WTC11 (cell line): ENCODE results near the gene BCL11B. TPM values are rescaled to one million over a fixed set of nuclear protein-coding genes. Genes with fewer than 3 reads are reported as not detected.

Experiments
- ATAC-seq: fragments of 200-7000 bp; cut with Tn5 transposase; 2 replicates; pipeline ENCODE4 v1.10.0; 2021; ENCODE audit warnings: mild to moderate bottlenecking, moderate library complexity
- CTCF ChIA-PET: fragments of 300-600 bp; sonication (Branson Sonifier 250); formaldehyde crosslinking; loops from one replicate; lab custom pipeline; 2021; ENCODE audit warnings: antibody characterized with exemption; lab: Charles Lee
- POLR2A ChIA-PET: fragments of 350-600 bp; sonication (Branson Sonifier 250); formaldehyde crosslinking; loops from one replicate; lab custom pipeline; 2021; ENCODE audit warnings: antibody characterized with exemption; lab: Charles Lee
- DNase-seq: peaks from one replicate; pipeline ENCODE4 v3.0.0; 2021; ENCODE audit warnings: low spot score
- H3K27ac Mint-ChIP-seq: 2 replicates; pipeline ENCODE4 v1.8.0; 2021; ENCODE audit warnings: mixed read lengths
- H3K27me3 Mint-ChIP-seq: 2 replicates; pipeline ENCODE4 v1.8.0; 2021; ENCODE audit warnings: low read depth, mild to moderate bottlenecking, moderate library complexity, mixed read lengths
- H3K36me3 Mint-ChIP-seq: 2 replicates; pipeline ENCODE4 v1.8.0; 2021; ENCODE audit warnings: mixed read lengths
- H3K4me1 Mint-ChIP-seq: 2 replicates; pipeline ENCODE4 v1.8.0; 2022; ENCODE audit warnings: mixed read lengths
- H3K4me3 Mint-ChIP-seq: 2 replicates; pipeline ENCODE4 v1.8.0; 2021; ENCODE audit warnings: mild to moderate bottlenecking, moderate library complexity, mixed read lengths
- H3K9me3 Mint-ChIP-seq: 2 replicates; pipeline ENCODE4 v1.8.0; 2021; ENCODE audit warnings: mixed read lengths
- NFATC4 ChIP-seq: fragments of 250-450 bp; sonication (Bioruptor Pico); IDR thresholded peaks from 2 replicates; pipeline ENCODE4 v1.9.0; 2021; ENCODE audit warnings: mild to moderate bottlenecking
- NR1H2 ChIP-seq: sonication (generic); formaldehyde crosslinking; IDR thresholded peaks from 2 replicates; pipeline ENCODE4 v1.9.0; 2021; ENCODE audit warnings: mild to moderate bottlenecking, moderate library complexity, missing genetic modification reagents
- RELA ChIP-seq: sonication (generic); formaldehyde crosslinking; IDR thresholded peaks from 2 replicates; pipeline ENCODE4 v1.8.1; 2022; ENCODE audit warnings: missing genetic modification reagents, mild to moderate bottlenecking, borderline replicate concordance
- SMAD3 ChIP-seq: sonication (generic); formaldehyde crosslinking; IDR thresholded peaks from 2 replicates; pipeline ENCODE4 v1.8.0; 2022; ENCODE audit warnings: missing genetic modification reagents, mild to moderate bottlenecking, borderline replicate concordance
- TEAD1 ChIP-seq: sonication (generic); formaldehyde crosslinking; IDR thresholded peaks from 2 replicates; pipeline ENCODE4 v1.8.0; 2022; ENCODE audit warnings: mild to moderate bottlenecking, missing genetic modification reagents
- ZNF138 ChIP-seq: sonication (generic); formaldehyde crosslinking; conservative IDR thresholded peaks from 2 replicates; pipeline ENCODE4 v1.8.1; 2022; ENCODE audit warnings: mild to moderate bottlenecking, moderate library complexity, missing genetic modification reagents
- ZNF232 ChIP-seq: sonication (generic); formaldehyde crosslinking; IDR thresholded peaks from 2 replicates; pipeline ENCODE4 v1.8.0; 2022; ENCODE audit warnings: mild to moderate bottlenecking, missing genetic modification reagents
- ZNF263 ChIP-seq: sonication (generic); formaldehyde crosslinking; IDR thresholded peaks from 2 replicates; pipeline ENCODE4 v1.8.1; 2022; ENCODE audit warnings: low read depth, mild to moderate bottlenecking, moderate library complexity, missing genetic modification reagents
- ZNF671 ChIP-seq: fragments of 250-450 bp; sonication (Bioruptor Pico); IDR thresholded peaks from 2 replicates; pipeline ENCODE4 v1.8.0; 2021; ENCODE audit warnings: mild to moderate bottlenecking
- total RNA-seq: library from RNA; stranded (reverse); gene quantifications from 3 replicates; pipeline ENCODE4 v1.2.3, GENCODE V29; 2021
- TF ChIP-seq, protein P1 (sequence below): sonication (generic); formaldehyde crosslinking; IDR thresholded peaks from 2 replicates; pipeline ENCODE4 v1.8.0; 2023; ENCODE audit warnings: mild to moderate bottlenecking, missing genetic modification reagents
- TF ChIP-seq, protein P2 (sequence below): sonication (generic); formaldehyde crosslinking; IDR thresholded peaks from 2 replicates; pipeline ENCODE4 v1.8.0; 2022; ENCODE audit warnings: mild to moderate bottlenecking, missing genetic modification reagents
- TF ChIP-seq, protein P3 (sequence below): sonication (generic); formaldehyde crosslinking; IDR thresholded peaks from 2 replicates; pipeline ENCODE4 v1.8.1; 2022; ENCODE audit warnings: mild to moderate bottlenecking, moderate library complexity, missing genetic modification reagents
- TF ChIP-seq, protein P4 (sequence below): sonication (generic); formaldehyde crosslinking; IDR thresholded peaks from 2 replicates; pipeline ENCODE4 v1.8.1; 2023; ENCODE audit warnings: mild to moderate bottlenecking, missing genetic modification reagents
- TF ChIP-seq, protein P5 (sequence below): fragments of 200-600 bp; IDR thresholded peaks from 2 replicates; pipeline ENCODE4 v1.8.0; 2022; ENCODE audit warnings: antibody characterized with exemption
- TF ChIP-seq, protein P6 (sequence below): sonication (generic); formaldehyde crosslinking; conservative IDR thresholded peaks from 2 replicates; pipeline ENCODE4 v1.8.1; 2022; ENCODE audit warnings: mild to moderate bottlenecking, missing genetic modification reagents
- TF ChIP-seq, protein P7 (sequence below): sonication (generic); formaldehyde crosslinking; IDR thresholded peaks from 2 replicates; pipeline ENCODE4 v1.8.1; 2023; ENCODE audit warnings: mild to moderate bottlenecking, missing genetic modification reagents, borderline replicate concordance
- TF ChIP-seq, protein P8 (sequence below): sonication (generic); formaldehyde crosslinking; IDR thresholded peaks from 2 replicates; pipeline ENCODE4 v1.8.1; 2022; ENCODE audit warnings: low read depth, missing genetic modification reagents, borderline replicate concordance
- TF ChIP-seq, protein P9 (sequence below): sonication (generic); formaldehyde crosslinking; IDR thresholded peaks from 2 replicates; pipeline ENCODE4 v1.8.0; 2023; ENCODE audit warnings: missing genetic modification reagents
- TF ChIP-seq, protein P10 (sequence below): sonication (generic); formaldehyde crosslinking; IDR thresholded peaks from 2 replicates; pipeline ENCODE4 v1.8.0; 2022; ENCODE audit warnings: mild to moderate bottlenecking, missing genetic modification reagents

BCL11B gene
- total RNA-seq, 1 experiment from 2014 or later: 9.1 TPM

DNA sequence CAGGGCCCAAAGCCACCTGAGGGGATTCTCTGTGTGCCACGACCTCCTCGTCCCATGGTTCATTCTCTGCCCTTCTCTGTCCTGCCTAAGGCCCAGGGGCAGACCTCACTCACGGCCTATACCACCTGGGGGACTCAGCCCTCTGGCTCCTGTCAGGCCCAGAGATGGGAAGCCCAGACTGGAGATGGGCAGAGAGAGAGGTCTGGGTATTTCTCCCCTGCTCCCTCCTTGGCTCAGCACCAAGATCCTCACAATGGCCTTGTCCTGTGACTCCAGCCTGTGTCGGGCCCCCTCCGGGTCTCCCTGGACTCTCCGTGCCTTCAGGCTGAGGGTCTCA lies 46.9 kb upstream of the BCL11B start:
- peak overlapping the region; percentile 23; the same call in 1 of the 2 replicates for H3K27ac Mint-ChIP-seq
- no peak for ATAC-seq

More for the DNA sequence above, 46.9 kb upstream of the BCL11B start:
- Mint-ChIP-seq H3K9me3 (no peaks in the 10 kb centered on the region), H3K4me3 (no peak overlapping the region), H3K36me3 (no peaks in the 10 kb centered on the region), H3K27me3 (no peaks in the 10 kb centered on the region)
- POLR2A ChIA-PET: no interaction called here
- TF ChIP-seq, protein P1, sequence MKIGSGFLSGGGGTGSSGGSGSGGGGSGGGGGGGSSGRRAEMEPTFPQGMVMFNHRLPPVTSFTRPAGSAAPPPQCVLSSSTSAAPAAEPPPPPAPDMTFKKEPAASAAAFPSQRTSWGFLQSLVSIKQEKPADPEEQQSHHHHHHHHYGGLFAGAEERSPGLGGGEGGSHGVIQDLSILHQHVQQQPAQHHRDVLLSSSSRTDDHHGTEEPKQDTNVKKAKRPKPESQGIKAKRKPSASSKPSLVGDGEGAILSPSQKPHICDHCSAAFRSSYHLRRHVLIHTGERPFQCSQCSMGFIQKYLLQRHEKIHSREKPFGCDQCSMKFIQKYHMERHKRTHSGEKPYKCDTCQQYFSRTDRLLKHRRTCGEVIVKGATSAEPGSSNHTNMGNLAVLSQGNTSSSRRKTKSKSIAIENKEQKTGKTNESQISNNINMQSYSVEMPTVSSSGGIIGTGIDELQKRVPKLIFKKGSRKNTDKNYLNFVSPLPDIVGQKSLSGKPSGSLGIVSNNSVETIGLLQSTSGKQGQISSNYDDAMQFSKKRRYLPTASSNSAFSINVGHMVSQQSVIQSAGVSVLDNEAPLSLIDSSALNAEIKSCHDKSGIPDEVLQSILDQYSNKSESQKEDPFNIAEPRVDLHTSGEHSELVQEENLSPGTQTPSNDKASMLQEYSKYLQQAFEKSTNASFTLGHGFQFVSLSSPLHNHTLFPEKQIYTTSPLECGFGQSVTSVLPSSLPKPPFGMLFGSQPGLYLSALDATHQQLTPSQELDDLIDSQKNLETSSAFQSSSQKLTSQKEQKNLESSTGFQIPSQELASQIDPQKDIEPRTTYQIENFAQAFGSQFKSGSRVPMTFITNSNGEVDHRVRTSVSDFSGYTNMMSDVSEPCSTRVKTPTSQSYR: no peak
- TF ChIP-seq ZNF138 (CRISPR knock-in tag) (no peak), NFATC4 (CRISPR knock-in tag) (no peak), SMAD3 (CRISPR knock-in tag) (no peak), TEAD1 (CRISPR knock-in tag) (no peak), ZNF263 (CRISPR knock-in tag) (no peak), ZNF671 (CRISPR knock-in tag) (no peak), NR1H2 (no peak), ZNF232 (no peak), RELA (CRISPR knock-in tag) (no peak)
- TF ChIP-seq, protein P2, sequence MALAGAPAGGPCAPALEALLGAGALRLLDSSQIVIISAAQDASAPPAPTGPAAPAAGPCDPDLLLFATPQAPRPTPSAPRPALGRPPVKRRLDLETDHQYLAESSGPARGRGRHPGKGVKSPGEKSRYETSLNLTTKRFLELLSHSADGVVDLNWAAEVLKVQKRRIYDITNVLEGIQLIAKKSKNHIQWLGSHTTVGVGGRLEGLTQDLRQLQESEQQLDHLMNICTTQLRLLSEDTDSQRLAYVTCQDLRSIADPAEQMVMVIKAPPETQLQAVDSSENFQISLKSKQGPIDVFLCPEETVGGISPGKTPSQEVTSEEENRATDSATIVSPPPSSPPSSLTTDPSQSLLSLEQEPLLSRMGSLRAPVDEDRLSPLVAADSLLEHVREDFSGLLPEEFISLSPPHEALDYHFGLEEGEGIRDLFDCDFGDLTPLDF (CRISPR knock-in tag): no peak
- TF ChIP-seq, protein P3, sequence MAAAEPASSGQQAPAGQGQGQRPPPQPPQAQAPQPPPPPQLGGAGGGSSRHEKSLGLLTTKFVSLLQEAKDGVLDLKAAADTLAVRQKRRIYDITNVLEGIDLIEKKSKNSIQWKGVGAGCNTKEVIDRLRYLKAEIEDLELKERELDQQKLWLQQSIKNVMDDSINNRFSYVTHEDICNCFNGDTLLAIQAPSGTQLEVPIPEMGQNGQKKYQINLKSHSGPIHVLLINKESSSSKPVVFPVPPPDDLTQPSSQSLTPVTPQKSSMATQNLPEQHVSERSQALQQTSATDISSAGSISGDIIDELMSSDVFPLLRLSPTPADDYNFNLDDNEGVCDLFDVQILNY: no peak
- TF ChIP-seq, protein P4, sequence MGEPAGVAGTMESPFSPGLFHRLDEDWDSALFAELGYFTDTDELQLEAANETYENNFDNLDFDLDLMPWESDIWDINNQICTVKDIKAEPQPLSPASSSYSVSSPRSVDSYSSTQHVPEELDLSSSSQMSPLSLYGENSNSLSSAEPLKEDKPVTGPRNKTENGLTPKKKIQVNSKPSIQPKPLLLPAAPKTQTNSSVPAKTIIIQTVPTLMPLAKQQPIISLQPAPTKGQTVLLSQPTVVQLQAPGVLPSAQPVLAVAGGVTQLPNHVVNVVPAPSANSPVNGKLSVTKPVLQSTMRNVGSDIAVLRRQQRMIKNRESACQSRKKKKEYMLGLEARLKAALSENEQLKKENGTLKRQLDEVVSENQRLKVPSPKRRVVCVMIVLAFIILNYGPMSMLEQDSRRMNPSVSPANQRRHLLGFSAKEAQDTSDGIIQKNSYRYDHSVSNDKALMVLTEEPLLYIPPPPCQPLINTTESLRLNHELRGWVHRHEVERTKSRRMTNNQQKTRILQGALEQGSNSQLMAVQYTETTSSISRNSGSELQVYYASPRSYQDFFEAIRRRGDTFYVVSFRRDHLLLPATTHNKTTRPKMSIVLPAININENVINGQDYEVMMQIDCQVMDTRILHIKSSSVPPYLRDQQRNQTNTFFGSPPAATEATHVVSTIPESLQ (CRISPR knock-in tag): no peak
- TF ChIP-seq, protein P5, sequence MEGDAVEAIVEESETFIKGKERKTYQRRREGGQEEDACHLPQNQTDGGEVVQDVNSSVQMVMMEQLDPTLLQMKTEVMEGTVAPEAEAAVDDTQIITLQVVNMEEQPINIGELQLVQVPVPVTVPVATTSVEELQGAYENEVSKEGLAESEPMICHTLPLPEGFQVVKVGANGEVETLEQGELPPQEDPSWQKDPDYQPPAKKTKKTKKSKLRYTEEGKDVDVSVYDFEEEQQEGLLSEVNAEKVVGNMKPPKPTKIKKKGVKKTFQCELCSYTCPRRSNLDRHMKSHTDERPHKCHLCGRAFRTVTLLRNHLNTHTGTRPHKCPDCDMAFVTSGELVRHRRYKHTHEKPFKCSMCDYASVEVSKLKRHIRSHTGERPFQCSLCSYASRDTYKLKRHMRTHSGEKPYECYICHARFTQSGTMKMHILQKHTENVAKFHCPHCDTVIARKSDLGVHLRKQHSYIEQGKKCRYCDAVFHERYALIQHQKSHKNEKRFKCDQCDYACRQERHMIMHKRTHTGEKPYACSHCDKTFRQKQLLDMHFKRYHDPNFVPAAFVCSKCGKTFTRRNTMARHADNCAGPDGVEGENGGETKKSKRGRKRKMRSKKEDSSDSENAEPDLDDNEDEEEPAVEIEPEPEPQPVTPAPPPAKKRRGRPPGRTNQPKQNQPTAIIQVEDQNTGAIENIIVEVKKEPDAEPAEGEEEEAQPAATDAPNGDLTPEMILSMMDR: no peak
- TF ChIP-seq, protein P6, sequence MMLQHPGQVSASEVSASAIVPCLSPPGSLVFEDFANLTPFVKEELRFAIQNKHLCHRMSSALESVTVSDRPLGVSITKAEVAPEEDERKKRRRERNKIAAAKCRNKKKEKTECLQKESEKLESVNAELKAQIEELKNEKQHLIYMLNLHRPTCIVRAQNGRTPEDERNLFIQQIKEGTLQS (CRISPR knock-in tag): no peak
- TF ChIP-seq, protein P7, sequence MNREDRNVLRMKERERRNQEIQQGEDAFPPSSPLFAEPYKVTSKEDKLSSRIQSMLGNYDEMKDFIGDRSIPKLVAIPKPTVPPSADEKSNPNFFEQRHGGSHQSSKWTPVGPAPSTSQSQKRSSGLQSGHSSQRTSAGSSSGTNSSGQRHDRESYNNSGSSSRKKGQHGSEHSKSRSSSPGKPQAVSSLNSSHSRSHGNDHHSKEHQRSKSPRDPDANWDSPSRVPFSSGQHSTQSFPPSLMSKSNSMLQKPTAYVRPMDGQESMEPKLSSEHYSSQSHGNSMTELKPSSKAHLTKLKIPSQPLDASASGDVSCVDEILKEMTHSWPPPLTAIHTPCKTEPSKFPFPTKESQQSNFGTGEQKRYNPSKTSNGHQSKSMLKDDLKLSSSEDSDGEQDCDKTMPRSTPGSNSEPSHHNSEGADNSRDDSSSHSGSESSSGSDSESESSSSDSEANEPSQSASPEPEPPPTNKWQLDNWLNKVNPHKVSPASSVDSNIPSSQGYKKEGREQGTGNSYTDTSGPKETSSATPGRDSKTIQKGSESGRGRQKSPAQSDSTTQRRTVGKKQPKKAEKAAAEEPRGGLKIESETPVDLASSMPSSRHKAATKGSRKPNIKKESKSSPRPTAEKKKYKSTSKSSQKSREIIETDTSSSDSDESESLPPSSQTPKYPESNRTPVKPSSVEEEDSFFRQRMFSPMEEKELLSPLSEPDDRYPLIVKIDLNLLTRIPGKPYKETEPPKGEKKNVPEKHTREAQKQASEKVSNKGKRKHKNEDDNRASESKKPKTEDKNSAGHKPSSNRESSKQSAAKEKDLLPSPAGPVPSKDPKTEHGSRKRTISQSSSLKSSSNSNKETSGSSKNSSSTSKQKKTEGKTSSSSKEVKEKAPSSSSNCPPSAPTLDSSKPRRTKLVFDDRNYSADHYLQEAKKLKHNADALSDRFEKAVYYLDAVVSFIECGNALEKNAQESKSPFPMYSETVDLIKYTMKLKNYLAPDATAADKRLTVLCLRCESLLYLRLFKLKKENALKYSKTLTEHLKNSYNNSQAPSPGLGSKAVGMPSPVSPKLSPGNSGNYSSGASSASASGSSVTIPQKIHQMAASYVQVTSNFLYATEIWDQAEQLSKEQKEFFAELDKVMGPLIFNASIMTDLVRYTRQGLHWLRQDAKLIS (CRISPR knock-in tag): no peak
- TF ChIP-seq, protein P8, sequence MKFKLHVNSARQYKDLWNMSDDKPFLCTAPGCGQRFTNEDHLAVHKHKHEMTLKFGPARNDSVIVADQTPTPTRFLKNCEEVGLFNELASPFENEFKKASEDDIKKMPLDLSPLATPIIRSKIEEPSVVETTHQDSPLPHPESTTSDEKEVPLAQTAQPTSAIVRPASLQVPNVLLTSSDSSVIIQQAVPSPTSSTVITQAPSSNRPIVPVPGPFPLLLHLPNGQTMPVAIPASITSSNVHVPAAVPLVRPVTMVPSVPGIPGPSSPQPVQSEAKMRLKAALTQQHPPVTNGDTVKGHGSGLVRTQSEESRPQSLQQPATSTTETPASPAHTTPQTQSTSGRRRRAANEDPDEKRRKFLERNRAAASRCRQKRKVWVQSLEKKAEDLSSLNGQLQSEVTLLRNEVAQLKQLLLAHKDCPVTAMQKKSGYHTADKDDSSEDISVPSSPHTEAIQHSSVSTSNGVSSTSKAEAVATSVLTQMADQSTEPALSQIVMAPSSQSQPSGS (CRISPR knock-in tag): no peak
- TF ChIP-seq, protein P9, sequence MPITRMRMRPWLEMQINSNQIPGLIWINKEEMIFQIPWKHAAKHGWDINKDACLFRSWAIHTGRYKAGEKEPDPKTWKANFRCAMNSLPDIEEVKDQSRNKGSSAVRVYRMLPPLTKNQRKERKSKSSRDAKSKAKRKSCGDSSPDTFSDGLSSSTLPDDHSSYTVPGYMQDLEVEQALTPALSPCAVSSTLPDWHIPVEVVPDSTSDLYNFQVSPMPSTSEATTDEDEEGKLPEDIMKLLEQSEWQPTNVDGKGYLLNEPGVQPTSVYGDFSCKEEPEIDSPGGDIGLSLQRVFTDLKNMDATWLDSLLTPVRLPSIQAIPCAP (CRISPR knock-in tag): no peak
- TF ChIP-seq, protein P10, sequence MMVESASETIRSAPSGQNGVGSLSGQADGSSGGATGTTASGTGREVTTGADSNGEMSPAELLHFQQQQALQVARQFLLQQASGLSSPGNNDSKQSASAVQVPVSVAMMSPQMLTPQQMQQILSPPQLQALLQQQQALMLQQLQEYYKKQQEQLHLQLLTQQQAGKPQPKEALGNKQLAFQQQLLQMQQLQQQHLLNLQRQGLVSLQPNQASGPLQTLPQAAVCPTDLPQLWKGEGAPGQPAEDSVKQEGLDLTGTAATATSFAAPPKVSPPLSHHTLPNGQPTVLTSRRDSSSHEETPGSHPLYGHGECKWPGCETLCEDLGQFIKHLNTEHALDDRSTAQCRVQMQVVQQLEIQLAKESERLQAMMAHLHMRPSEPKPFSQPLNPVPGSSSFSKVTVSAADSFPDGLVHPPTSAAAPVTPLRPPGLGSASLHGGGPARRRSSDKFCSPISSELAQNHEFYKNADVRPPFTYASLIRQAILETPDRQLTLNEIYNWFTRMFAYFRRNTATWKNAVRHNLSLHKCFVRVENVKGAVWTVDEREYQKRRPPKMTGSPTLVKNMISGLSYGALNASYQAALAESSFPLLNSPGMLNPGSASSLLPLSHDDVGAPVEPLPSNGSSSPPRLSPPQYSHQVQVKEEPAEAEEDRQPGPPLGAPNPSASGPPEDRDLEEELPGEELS (CRISPR knock-in tag): no peak
- TF ChIP-seq, all 79 proteins: peak for 0
- peaks cover 27% of the 10 kb centered on the region for H3K4me1 Mint-ChIP-seq
- CTCF ChIA-PET: interaction anchor here (1.0 to 2.2 kb wide), 7 partner anchors 12 to 197 kb away, joined by 5 to 85 read pairs (median 6); no protein-coding TSS in a partner anchor
- DNase-seq: no peak
